22Rv1 (cell line): Measurements from ENCODE around the gene PXT1.

Experiments
- ZFX ChIP-seq: fragments of 450-650 bp; IDR thresholded peaks from 2 replicates; pipeline ENCODE4 v1.6.1; 2017; ENCODE audit warnings: antibody characterized with exemption, borderline replicate concordance
- TF ChIP-seq, protein P1 (sequence below): fragments of 450-650 bp; IDR thresholded peaks from 2 replicates; pipeline ENCODE4 v1.5.1; 2017; ENCODE audit warnings: mild to moderate bottlenecking

DNA sequence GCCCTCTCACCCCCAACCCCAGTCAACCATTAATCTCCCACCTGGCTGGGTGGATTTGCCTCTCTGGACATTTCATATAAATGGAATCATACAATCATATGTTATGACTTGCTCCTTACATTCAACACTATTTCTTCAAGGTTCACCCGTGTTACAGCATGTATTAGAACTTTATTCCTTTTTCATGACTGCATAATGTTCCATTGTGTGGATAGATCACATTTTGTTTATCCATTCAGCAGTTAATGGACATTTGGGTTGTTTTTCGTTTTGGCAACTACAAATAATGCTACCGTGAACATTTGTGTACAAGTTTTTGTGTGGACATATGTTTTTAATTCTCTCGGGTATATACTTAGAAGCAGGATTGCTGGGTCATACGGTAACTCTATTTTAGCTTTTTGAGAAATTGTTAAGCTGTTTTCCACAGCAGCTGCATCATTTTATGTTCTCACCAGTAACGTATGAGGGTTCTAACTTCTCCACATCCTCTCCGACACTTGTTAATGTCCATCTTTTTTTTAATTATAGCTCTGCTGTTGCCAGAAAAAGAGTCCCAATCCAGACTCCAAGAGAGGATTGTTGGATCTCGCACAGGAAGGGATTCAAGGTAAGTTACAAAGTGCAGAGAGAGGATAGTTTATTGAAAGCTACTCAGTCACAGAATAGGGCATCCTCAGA lies 90.0 kb downstream of the PXT1 start:
- TF ChIP-seq, protein P1, sequence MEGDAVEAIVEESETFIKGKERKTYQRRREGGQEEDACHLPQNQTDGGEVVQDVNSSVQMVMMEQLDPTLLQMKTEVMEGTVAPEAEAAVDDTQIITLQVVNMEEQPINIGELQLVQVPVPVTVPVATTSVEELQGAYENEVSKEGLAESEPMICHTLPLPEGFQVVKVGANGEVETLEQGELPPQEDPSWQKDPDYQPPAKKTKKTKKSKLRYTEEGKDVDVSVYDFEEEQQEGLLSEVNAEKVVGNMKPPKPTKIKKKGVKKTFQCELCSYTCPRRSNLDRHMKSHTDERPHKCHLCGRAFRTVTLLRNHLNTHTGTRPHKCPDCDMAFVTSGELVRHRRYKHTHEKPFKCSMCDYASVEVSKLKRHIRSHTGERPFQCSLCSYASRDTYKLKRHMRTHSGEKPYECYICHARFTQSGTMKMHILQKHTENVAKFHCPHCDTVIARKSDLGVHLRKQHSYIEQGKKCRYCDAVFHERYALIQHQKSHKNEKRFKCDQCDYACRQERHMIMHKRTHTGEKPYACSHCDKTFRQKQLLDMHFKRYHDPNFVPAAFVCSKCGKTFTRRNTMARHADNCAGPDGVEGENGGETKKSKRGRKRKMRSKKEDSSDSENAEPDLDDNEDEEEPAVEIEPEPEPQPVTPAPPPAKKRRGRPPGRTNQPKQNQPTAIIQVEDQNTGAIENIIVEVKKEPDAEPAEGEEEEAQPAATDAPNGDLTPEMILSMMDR, result no peak
- no peak for TF ChIP-seq ZFX
